SK-N-SH treated with all-trans-retinoic acid at 6 μM for 48 hours (cell line): ENCODE data around the gene ADIG.

ENCODE experiments used
- ATAC-seq: fragments of 200-7000 bp; cut with Tn5 transposase; 3 replicates; pipeline ENCODE4 v1.9.1; 2020; ENCODE audit warnings: mild to moderate bottlenecking, moderate library complexity
- ARNTL ChIP-seq: fragments of 450-650 bp; formaldehyde crosslinking; IDR thresholded peaks from 2 replicates; pipeline ENCODE4 v1.5.0; 2020; ENCODE audit warnings: low read depth, mild to moderate bottlenecking, moderate library complexity, borderline replicate concordance
- BACH2 ChIP-seq: fragments of 250-450 bp; sonication (Bioruptor Pico); IDR thresholded peaks from 2 replicates; pipeline ENCODE4 v1.9.0; 2021; ENCODE audit warnings: mild to moderate bottlenecking, borderline replicate concordance
- CREB5 ChIP-seq: fragments of 250-450 bp; sonication (Bioruptor Pico); IDR thresholded peaks from 2 replicates; pipeline ENCODE4 v1.5.1; 2020; ENCODE audit warnings: low read depth, mild to moderate bottlenecking, moderate library complexity
- CSDC2 ChIP-seq: fragments of 250-450 bp; sonication (Bioruptor Pico); IDR thresholded peaks from 2 replicates; pipeline ENCODE4 v1.5.0; 2020; ENCODE audit warnings: mild to moderate bottlenecking, moderate library complexity
- ESRRG ChIP-seq: fragments of 250-450 bp; sonication (Bioruptor Pico); IDR thresholded peaks from 2 replicates; pipeline ENCODE4 v1.6.1; 2021; ENCODE audit warnings: mild to moderate bottlenecking
- GLIS3 ChIP-seq: fragments of 250-450 bp; sonication (Bioruptor Pico); IDR thresholded peaks from 2 replicates; pipeline ENCODE4 v1.5.0; 2020; ENCODE audit warnings: mild to moderate bottlenecking, moderate library complexity
- ISL1 ChIP-seq: fragments of 250-450 bp; sonication (Bioruptor Pico); IDR thresholded peaks from 2 replicates; pipeline ENCODE4 v2.1.2; 2022; ENCODE audit warnings: mild to moderate bottlenecking, moderate library complexity
- OSR1 ChIP-seq: fragments of 250-450 bp; sonication (Bioruptor Pico); IDR thresholded peaks from 2 replicates; pipeline ENCODE4 v1.8.0; 2022; ENCODE audit warnings: moderate library complexity, mild to moderate bottlenecking, inconsistent platforms
- PATZ1 ChIP-seq: fragments of 250-450 bp; sonication (Bioruptor Pico); IDR thresholded peaks from 2 replicates; pipeline ENCODE4 v1.8.0; 2020; ENCODE audit warnings: mild to moderate bottlenecking, moderate library complexity, borderline replicate concordance
- PPARA ChIP-seq: fragments of 250-450 bp; sonication (Bioruptor Pico); IDR thresholded peaks from 2 replicates; pipeline ENCODE4 v1.5.0; 2020; ENCODE audit warnings: mild to moderate bottlenecking, borderline replicate concordance
- RARB ChIP-seq: fragments of 250-450 bp; sonication (Bioruptor Pico); IDR thresholded peaks from 2 replicates; pipeline ENCODE4 v1.8.0; 2021; ENCODE audit warnings: mild to moderate bottlenecking, moderate library complexity
- SNAI2 ChIP-seq: fragments of 250-450 bp; sonication (Bioruptor Pico); IDR thresholded peaks from 2 replicates; pipeline ENCODE4 v1.5.0; 2020; ENCODE audit warnings: mild to moderate bottlenecking, moderate library complexity
- TCF4 ChIP-seq: fragments of 250-450 bp; sonication (Bioruptor Pico); IDR thresholded peaks from 2 replicates; pipeline ENCODE4 v1.8.0; 2021; ENCODE audit warnings: mild to moderate bottlenecking, moderate library complexity, borderline replicate concordance
- TOX ChIP-seq: fragments of 250-450 bp; sonication (Bioruptor Pico); IDR thresholded peaks from 2 replicates; pipeline ENCODE4 v1.8.0; 2021; ENCODE audit warnings: mild to moderate bottlenecking, moderate library complexity, borderline replicate concordance
- ZC3H10 ChIP-seq: fragments of 250-450 bp; sonication (Bioruptor Pico); IDR thresholded peaks from 2 replicates; pipeline ENCODE4 v1.5.1; 2021; ENCODE audit warnings: mild to moderate bottlenecking, moderate library complexity
- ZFP3 ChIP-seq: fragments of 250-450 bp; sonication (Bioruptor Pico); IDR thresholded peaks from 2 replicates; pipeline ENCODE4 v1.5.0; 2020; ENCODE audit warnings: mild to moderate bottlenecking, moderate library complexity
- ZFP30 ChIP-seq: fragments of 450-650 bp; formaldehyde crosslinking; IDR thresholded peaks from 2 replicates; pipeline ENCODE4 v1.5.0; 2022; ENCODE audit warnings: mild to moderate bottlenecking, moderate library complexity
- ZNF565 ChIP-seq: fragments of 450-650 bp; formaldehyde crosslinking; conservative IDR thresholded peaks from 2 replicates; pipeline ENCODE4 v1.5.0; 2020; ENCODE audit warnings: low read depth, mild to moderate bottlenecking, moderate library complexity
- ZNF70 ChIP-seq: fragments of 450-650 bp; formaldehyde crosslinking; IDR thresholded peaks from 2 replicates; pipeline ENCODE4 v1.5.0; 2020; ENCODE audit warnings: mild to moderate bottlenecking, moderate library complexity
- ZNF8 ChIP-seq: fragments of 450-650 bp; formaldehyde crosslinking; IDR thresholded peaks from 2 replicates; pipeline ENCODE4 v1.5.0; 2020; ENCODE audit warnings: mild to moderate bottlenecking, moderate library complexity
- TF ChIP-seq, protein P1 (sequence below): fragments of 250-450 bp; sonication (Bioruptor Pico); IDR thresholded peaks from 2 replicates; pipeline ENCODE4 v1.5.0; 2020; ENCODE audit warnings: mild to moderate bottlenecking, moderate library complexity
- TF ChIP-seq, protein P2 (sequence below): fragments of 250-450 bp; sonication (Bioruptor Pico); IDR thresholded peaks from 2 replicates; pipeline ENCODE4 v1.5.1; 2021; ENCODE audit warnings: mild to moderate bottlenecking, moderate library complexity

Gene ADIG

DNA sequence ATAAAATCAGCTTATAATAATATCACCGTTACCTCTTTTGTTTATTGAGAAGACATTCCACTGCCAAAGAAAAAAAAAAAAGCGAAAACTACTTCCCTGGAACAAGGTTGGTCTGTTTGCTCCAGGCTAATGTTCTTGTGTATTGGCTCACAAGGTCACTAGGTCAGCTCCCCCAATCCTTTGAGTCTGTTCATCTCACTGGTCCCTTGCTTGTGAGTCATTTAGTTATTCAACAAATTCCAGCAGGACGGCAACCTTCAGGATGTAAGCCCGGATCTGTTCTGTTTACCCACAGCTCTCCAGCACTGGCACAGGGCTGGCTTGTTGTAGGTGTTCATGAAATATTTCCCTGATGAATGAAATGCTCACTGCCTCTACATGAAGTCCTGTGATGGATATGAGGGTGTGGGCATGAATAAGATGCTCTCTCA, 23.9 kb downstream of the ADIG start:
- no peak for ATAC-seq
- no peak for TF ChIP-seq ZFP3 (CRISPR knock-in tag)
- no peak for TF ChIP-seq ZNF8 (CRISPR knock-in tag)
- TF ChIP-seq PATZ1 (CRISPR knock-in tag): no peak
- no peak for TF ChIP-seq GLIS3
- TF ChIP-seq, protein P1, sequence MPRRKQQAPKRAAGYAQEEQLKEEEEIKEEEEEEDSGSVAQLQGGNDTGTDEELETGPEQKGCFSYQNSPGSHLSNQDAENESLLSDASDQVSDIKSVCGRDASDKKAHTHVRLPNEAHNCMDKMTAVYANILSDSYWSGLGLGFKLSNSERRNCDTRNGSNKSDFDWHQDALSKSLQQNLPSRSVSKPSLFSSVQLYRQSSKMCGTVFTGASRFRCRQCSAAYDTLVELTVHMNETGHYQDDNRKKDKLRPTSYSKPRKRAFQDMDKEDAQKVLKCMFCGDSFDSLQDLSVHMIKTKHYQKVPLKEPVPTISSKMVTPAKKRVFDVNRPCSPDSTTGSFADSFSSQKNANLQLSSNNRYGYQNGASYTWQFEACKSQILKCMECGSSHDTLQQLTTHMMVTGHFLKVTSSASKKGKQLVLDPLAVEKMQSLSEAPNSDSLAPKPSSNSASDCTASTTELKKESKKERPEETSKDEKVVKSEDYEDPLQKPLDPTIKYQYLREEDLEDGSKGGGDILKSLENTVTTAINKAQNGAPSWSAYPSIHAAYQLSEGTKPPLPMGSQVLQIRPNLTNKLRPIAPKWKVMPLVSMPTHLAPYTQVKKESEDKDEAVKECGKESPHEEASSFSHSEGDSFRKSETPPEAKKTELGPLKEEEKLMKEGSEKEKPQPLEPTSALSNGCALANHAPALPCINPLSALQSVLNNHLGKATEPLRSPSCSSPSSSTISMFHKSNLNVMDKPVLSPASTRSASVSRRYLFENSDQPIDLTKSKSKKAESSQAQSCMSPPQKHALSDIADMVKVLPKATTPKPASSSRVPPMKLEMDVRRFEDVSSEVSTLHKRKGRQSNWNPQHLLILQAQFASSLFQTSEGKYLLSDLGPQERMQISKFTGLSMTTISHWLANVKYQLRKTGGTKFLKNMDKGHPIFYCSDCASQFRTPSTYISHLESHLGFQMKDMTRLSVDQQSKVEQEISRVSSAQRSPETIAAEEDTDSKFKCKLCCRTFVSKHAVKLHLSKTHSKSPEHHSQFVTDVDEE: no peak
- TF ChIP-seq CREB5 (CRISPR knock-in tag): no peak
- no peak for TF ChIP-seq ZC3H10 (CRISPR knock-in tag)
- no peak for TF ChIP-seq OSR1 (CRISPR knock-in tag)
- TF ChIP-seq ESRRG: no peak
- TF ChIP-seq ZNF70: no peak
- TF ChIP-seq BACH2 (CRISPR knock-in tag): no peak
- TF ChIP-seq ZNF565 (CRISPR knock-in tag): no peak
- no peak for TF ChIP-seq RARB (CRISPR knock-in tag)
- TF ChIP-seq ISL1 (CRISPR knock-in tag): no peak
- TF ChIP-seq CSDC2: no peak
- no peak for TF ChIP-seq TCF4 (CRISPR knock-in tag)
- TF ChIP-seq, all 23 proteins: peak for 0

- ATAC-seq: no peak
- TF ChIP-seq SNAI2 (CRISPR knock-in tag) (no peak), ARNTL (CRISPR knock-in tag) (no peak), ZNF8 (CRISPR knock-in tag) (no peak), GLIS3 (no peak), ESRRG (no peak), TOX (CRISPR knock-in tag) (no peak), ZFP30 (CRISPR knock-in tag) (no peak), PATZ1 (CRISPR knock-in tag) (no peak), CREB5 (CRISPR knock-in tag) (no peak), OSR1 (CRISPR knock-in tag) (no peak), TCF4 (CRISPR knock-in tag) (no peak), ISL1 (CRISPR knock-in tag) (no peak), ZFP3 (CRISPR knock-in tag) (no peak), PPARA (no peak)
- TF ChIP-seq, protein P2, sequence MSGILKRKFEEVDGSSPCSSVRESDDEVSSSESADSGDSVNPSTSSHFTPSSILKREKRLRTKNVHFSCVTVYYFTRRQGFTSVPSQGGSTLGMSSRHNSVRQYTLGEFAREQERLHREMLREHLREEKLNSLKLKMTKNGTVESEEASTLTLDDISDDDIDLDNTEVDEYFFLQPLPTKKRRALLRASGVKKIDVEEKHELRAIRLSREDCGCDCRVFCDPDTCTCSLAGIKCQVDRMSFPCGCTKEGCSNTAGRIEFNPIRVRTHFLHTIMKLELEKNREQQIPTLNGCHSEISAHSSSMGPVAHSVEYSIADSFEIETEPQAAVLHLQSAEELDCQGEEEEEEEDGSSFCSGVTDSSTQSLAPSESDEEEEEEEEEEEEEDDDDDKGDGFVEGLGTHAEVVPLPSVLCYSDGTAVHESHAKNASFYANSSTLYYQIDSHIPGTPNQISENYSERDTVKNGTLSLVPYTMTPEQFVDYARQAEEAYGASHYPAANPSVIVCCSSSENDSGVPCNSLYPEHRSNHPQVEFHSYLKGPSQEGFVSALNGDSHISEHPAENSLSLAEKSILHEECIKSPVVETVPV: no peak
- TF ChIP-seq, all 23 proteins: peak for 0
Measured at GRCh38 chr20:38607351-38607750, 26.4 kb downstream of the ADIG start.
